DND-41 (cell line): Measurements from ENCODE around the gene MCM3.

Experiments used
- ATAC-seq: fragments of 200-7000 bp; cut with Tn5 transposase; 3 replicates; pipeline ENCODE4 v1.9.1; 2021; ENCODE audit warnings: low read depth; ENCODE audit not compliant: insufficient read depth
- DNase-seq: peaks from one replicate; pipeline ENCODE4 v3.0.0-alpha.2; 2020
- H2AFZ ChIP-seq: 2 replicates; pipeline ENCODE4 v1.6.0; 2012; ENCODE audit warnings: low read depth, low read length
- H3K27ac ChIP-seq: 2 replicates; pipeline ENCODE4 v1.5.1; 2012; ENCODE audit warnings: low read length, inconsistent platforms
- H3K27me3 ChIP-seq: fragments of 200-600 bp; sonication (generic); 2 replicates; pipeline ENCODE4 v1.6.0; 2012; ENCODE audit warnings: low read length, mild to moderate bottlenecking, inconsistent platforms; ENCODE audit not compliant: insufficient read depth, poor library complexity
- H3K36me3 ChIP-seq: 2 replicates; pipeline ENCODE4 v1.5.1; 2012; ENCODE audit warnings: low read length, inconsistent platforms; ENCODE audit not compliant: insufficient read depth
- H3K4me1 ChIP-seq: 2 replicates; pipeline ENCODE4 v1.5.1; 2012; ENCODE audit warnings: mild to moderate bottlenecking, low read length; ENCODE audit not compliant: insufficient read depth
- H3K4me2 ChIP-seq: 2 replicates; pipeline ENCODE4 v1.6.0; 2012; ENCODE audit warnings: mild to moderate bottlenecking, moderate library complexity, low read length, inconsistent platforms; ENCODE audit not compliant: insufficient read depth
- H3K4me3 ChIP-seq, 2 experiments: fragments of 200-600 bp in 1 of 2; shearing (Covaris generic) in 1 of 2; 2 replicates each; pipeline ENCODE4 v1.5.1; 2012 to 2016; ENCODE audit warnings: inconsistent platforms in 2 of 2, low read length in 2 of 2, mild to moderate bottlenecking in 2 of 2, low read depth in 1 of 2, moderate library complexity in 1 of 2
- H3K79me2 ChIP-seq: 2 replicates; pipeline ENCODE4 v1.6.0; 2012; ENCODE audit warnings: low read length, inconsistent platforms; ENCODE audit not compliant: insufficient read depth
- H3K9ac ChIP-seq: 2 replicates; pipeline ENCODE4 v1.6.0; 2012; ENCODE audit warnings: low read depth, mild to moderate bottlenecking, inconsistent platforms, low read length, moderate library complexity
- H3K9me3 ChIP-seq: 2 replicates; pipeline ENCODE4 v1.5.1; 2012; ENCODE audit warnings: low read length, moderate library complexity, mild to moderate bottlenecking, inconsistent platforms; ENCODE audit not compliant: insufficient read depth, severe bottlenecking
- H4K20me1 ChIP-seq: 2 replicates; pipeline ENCODE4 v1.6.0; 2012; ENCODE audit warnings: low read length; ENCODE audit not compliant: insufficient read depth
- CTCF ChIP-seq: IDR thresholded peaks from 2 replicates; pipeline ENCODE4 v1.5.1; 2012; ENCODE audit warnings: borderline replicate concordance, low read length, moderate library complexity, mild to moderate bottlenecking; ENCODE audit not compliant: poor library complexity, severe bottlenecking; ENCODE audit errors: extremely low read depth
- EZH2 ChIP-seq: IDR thresholded peaks from 3 replicates; pipeline ENCODE4 v1.6.1; 2012; ENCODE audit warnings: borderline replicate concordance, low read depth, mild to moderate bottlenecking, moderate library complexity, low read length, inconsistent platforms; ENCODE audit not compliant: severe bottlenecking

MCM3 gene

GRCh38 chr6:52215787-52216186 lies 68.8 kb downstream of the MCM3 start:
- no peaks in the 10 kb centered on the region for H4K20me1 ChIP-seq
- H3K4me2 ChIP-seq = no peak overlapping the region
- no peaks in the 10 kb centered on the region for H3K9me3 ChIP-seq
- no peak overlapping the region for H3K4me3 ChIP-seq
- DNase-seq = no peak
- no peaks in the 10 kb centered on the region for H3K36me3 ChIP-seq
- no peak overlapping the region for H2AFZ ChIP-seq
- H3K27me3 ChIP-seq = no peaks in the 10 kb centered on the region
- TF ChIP-seq EZH2 (no peak), CTCF (no peak)
- H3K27ac ChIP-seq = no peak overlapping the region
- ATAC-seq = no peak
- H3K79me2 ChIP-seq = no peaks in the 10 kb centered on the region
- peaks cover 21% of the 10 kb centered on the region for H3K4me1 ChIP-seq
- H3K9ac ChIP-seq = no peak overlapping the region
